ENCODE data around the gene PTPRS.
"Not testable (repeated sequence)": the region's sequence is repeated elsewhere in the genome, so short reads cannot be mapped to it uniquely, and the experiment has no call there.

The PTPRS gene

DNA sequence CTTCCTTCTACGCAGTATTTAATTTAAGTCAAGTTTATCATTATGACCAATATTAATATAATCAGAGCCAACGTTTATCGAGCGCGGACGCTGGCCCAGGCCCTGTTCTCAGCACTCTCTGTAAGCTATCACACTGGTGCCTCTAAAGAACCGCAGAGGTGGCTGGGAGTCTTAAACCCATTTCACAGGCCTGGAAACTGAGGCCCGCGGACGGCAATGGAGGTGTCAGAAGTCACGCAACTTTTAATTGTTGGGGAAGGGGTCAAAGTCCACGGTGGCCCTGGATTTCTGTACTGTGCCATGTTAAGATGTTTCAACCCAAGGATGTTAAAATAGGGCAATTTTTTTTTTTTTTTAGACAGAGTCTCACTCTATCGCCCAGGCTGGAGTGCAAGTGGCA lies 8.8 kb downstream of the PTPRS start:
- no peak for DNase-seq

DNA sequence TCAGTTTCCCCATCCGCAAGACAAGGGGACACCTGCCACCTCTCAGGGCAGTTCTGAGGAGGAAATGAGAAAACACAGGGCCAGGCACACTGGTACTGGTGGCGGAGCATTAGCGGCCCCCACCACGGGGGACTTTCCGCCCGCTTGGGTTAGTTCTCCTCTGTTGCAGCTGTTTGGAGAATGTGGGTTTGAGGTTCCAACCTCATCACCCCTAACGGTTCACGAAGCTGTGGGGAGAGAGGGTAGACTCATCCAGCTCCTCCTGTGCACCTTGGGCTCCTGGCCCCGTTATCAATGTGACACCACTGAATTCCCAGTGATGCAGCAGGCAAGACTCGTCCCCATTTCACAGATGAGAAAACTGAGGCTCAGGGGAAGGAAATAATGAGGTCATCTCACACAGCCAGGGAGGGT lies 10.3 kb downstream of the PTPRS start:
- DNase-seq, result no peak

DNA sequence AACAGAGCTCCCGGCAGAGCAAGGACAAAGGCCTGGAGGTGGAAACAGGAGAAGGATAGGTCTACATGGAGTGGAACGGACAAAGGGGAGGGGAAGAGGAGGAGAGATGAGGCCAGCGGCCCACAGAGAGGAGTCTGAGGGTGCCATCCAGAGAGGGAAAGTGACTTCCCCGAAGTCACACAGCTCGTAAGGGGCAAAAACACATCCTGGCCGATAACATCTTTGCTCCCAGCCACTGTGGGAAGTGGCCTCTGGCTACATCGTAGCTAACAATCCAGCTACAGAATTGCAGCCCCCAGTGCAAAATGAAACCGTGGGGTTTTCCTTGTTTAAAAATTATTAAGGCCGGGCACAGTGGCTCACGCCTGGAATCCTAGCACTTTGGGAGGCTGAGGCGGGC lies 11.5 kb downstream of the PTPRS start:
- DNase-seq, result no peak

DNA sequence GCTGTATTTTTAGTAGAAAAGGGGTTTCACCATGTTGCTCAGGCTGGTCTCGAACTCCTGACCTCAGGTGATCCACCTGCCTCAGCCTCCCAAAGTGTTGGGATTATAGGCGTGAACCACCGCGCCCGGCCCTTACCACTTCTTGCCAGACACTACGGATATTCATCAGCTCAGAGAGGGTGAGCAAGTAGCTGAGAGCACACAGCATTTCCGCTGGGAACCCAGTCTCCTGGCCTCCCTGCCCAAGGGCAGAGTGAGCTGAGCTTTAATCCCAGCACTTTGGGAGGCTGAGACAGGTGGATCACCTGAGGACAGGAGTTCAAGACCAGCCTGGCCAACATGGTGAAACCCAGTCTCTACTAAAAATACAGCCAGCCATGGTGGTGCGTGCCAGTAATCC lies 12.2 kb downstream of the PTPRS start:
- not testable (repeated sequence) for DNase-seq

DNA sequence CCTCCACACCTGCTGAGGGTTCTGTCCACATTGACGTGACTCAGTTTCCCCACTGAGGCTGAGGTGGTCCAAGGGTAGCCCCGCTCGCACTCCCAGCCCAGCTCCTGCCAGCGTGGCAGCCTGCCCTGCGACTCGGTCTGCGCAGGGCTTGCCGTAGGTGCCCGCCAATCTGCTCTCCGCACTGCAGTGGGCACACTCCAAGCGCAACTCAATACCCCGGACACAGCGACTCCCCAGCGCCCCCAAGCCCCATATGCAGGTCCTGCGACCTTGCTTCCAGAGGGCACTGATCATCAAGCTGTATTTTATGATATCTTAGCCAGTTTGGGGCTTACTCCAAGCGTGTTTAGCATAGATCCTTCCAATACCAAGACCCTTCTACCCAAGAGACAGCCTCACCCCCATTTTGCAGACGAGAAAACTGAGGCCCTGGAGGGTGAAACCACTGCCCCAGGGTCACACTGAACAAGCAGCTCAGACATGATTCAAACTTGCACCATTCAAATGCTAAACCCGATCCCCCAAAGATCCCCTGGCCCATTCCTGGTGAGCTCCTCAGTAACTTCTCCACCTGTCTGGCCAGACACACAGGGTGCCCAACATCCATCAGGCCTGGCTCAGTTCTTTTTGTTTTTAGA lies 13.5 kb downstream of the PTPRS start:
- DNase-seq, result no peak

DNA sequence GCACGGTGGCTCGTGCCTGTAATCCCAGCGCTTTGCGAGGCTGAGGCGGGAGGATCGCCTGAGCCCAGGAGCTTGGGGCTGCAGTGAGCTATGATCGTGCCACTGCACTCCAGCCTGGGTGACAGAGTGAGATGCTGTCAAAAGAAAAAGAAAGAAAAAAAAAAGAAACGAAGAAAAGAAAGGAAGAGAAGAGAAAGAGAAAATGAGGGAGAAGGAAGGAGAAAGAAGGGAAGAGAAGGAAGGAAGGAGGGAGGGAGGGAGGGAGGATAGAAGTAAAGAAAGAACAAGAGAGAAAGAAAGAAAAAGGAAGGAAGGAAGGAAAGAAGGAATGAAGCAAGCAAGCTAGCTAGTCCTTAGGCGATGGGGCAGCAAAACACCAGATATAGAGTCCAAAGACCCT lies 14.1 kb downstream of the PTPRS start:
- no peak for DNase-seq

DNA sequence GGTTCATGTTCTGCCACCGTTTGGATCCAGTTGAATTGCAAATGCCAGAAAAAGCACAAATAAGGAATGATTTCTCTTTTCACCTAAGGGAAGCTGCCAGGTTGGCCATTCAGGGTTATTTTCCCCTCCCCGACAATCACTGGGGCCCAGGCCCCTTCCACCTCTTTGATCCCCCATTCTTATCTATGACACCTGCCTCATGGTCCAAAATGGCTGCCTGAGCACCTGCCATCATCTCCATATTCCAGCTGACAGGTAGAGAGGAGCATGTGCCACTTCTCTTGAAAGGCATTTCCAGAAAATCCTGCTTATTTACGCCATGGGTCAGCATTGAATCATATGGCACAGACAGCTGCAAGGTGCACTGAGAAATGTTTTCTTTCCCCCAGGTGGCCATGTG lies 15.7 kb downstream of the PTPRS start:
- no peak for DNase-seq

DNA sequence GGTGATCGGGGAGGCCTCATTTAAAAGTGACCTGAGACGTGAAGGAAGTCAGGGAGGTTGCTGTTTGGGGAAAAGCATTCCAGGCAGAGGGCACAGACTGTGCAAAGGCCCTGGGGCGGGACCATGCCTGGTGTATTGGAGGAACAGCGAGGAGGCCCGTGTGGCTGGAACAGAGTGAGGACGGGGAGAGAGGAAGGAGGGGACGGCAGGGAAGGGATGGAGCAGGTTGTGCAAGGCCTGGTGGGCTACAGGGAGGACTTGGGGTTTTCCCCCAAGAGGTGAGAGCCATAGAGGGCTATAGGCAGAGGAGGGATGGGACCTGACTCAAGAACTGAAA lies 17.2 kb downstream of the PTPRS start:
- no peak for DNase-seq

DNA sequence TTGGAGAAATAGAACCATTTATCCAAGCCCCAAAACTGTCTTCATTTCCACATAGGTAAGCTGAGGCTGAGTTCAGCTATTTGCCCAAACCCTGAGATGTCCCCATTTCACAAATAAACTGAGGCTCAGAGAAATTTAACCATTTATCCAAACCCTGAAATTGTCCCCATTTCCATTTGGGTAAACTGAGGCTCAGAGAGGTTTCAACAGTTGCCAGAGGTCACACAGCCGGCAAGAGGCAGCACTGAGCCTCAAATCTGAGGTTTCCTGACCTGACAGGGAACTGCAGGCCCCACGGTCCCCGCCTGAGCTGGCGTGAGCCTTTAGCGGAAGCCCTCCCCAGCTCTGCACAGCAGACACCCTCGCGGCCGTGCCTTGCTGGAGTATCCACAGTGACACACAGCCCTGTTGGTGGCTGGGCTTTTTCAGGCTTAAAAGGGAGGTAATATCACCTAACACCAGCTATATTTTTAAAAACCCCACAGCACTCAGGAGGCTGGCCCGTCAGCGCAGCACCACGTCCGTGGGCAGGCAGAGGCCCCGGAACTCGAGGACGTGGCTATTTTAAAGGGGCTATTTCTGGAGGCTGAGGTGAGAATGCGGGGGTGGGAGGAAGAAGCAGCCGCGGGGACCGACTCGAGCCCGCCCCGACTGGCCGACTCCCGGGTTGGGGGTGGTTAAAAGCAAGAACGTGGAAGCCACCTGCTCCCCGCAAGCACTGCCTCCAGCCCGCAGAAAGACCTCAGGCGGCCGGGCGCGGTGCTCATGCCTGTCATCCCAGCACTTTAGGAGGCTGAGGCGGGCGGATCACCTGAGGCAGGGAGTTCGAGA lies 18.5 kb downstream of the PTPRS start:
- DNase-seq, result no peak

DNA sequence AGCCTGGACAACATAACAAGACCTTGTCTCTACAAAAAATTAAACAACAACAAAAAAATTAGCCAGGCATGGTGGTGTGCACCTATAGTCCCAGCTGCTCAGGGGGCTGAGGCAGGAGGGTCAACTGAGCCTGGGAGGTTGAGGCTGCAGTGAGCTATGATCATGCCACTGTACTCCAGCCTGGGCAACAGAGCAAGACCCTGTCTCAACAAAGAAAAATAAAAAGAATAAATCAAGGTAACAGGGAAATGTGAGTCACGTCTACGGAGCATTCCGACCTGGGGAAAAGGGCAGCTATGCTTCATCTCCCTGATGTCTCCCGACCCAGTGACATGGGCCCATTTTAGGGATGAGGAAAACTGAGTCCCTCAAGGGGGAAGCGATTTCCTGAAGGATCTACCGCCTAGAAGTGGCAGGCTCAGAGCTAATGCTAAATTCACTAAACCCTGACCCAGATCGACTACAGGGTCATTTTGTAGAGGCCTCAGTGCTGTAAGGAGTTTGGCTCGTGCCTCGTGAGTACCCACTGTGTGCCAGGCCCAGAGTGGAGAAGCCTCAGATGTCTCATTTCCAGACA lies 19.5 kb downstream of the PTPRS start:
- no peak for DNase-seq

DNA sequence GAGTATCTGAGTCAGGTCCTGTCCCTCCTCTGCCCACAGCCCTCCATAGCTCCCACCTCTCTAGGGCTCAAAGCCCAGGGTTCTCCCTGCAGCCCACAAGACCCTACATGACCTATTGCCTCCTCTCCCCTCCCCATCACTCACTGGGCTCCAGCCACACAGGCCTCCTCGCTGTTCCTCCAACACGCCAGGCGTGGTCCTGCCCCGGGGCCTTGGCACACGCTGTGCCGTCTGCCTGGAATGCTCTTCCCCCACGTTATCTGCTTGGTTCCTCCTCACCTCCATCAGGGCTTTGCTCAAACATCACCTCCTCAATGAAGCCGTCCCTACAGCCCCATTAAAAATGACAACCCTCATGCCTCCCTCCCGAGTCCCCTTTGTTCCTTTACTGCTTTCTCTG lies 21.1 kb downstream of the PTPRS start:
- no peak for DNase-seq

DNA sequence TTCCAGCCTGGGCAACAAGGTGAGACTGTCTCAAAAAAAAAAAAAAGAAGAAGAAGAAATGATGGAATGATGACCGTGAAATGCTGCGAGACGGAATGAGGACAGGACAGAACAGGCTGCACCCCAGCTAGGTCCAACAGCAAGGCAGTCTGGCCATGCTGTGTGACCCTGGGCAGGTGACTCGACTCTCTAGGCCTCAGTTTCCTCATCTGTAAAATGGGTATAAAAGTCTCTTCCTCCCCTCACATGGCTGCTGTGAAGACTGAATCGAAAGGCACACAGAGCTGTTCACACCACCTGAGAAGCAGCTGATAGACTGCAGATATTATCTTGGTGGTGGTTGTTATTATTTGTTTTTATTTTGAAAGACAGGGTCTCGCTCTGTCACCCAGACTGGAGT lies 22.3 kb downstream of the PTPRS start:
- DNase-seq, result no peak

DNA sequence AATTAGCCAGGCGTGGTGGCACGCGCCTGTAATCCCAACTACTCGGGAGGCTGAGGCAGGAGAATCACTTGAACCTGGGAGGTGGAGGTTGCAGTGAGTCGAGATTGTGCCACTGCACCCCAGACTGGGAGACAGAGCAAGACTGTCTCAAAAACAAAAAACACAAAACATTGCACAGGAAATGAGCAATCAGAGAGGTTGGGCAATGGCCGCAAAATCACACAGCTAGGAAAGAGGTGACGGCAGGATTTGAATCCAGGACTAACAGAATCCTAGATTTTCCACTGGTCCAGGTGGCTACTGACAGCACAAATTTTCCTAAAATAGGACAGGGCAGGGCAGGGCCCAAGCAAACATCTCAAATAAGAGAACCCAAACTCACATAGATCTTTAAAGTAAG lies 23.3 kb downstream of the PTPRS start:
- no peak for DNase-seq

DNA sequence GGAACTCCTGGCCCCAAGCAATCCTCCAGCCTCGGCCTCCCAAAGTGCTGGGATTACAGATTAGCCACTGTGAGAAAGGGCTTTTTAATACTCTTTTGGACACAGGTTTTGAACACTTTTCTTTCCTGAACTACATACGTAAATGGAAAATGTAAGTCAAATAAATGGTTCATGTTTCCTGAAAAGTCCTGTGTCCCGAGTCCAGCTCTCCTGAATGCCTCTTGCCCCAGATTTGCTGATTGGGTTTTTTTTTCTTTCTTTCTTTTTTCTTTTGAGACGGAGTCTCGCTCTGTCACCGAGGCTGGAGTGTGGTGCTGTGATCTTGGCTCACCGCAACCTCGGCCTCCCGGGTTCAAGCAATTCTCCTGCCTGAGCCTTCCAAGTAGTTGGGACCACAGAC lies 24.5 kb downstream of the PTPRS start:
- no peak for DNase-seq

DNA sequence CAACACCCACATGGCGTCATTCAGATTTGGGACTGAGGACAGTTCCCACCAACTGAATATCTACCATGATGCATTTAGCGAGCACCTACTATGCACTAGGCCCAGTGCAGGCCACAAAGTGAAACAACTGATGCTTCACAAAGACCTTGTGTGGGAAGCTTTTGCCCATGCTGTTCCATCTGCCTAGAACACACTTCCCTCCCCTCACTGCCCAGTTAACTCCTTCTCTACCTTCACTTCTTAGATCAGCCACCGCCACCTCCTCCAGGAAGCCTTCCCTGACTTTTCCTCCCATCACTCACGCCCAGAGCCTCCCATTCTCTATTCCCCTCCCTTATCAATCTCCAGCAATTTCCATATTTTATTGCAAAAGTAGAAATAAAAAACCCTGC lies 25.7 kb downstream of the PTPRS start:
- DNase-seq, result no peak

DNA sequence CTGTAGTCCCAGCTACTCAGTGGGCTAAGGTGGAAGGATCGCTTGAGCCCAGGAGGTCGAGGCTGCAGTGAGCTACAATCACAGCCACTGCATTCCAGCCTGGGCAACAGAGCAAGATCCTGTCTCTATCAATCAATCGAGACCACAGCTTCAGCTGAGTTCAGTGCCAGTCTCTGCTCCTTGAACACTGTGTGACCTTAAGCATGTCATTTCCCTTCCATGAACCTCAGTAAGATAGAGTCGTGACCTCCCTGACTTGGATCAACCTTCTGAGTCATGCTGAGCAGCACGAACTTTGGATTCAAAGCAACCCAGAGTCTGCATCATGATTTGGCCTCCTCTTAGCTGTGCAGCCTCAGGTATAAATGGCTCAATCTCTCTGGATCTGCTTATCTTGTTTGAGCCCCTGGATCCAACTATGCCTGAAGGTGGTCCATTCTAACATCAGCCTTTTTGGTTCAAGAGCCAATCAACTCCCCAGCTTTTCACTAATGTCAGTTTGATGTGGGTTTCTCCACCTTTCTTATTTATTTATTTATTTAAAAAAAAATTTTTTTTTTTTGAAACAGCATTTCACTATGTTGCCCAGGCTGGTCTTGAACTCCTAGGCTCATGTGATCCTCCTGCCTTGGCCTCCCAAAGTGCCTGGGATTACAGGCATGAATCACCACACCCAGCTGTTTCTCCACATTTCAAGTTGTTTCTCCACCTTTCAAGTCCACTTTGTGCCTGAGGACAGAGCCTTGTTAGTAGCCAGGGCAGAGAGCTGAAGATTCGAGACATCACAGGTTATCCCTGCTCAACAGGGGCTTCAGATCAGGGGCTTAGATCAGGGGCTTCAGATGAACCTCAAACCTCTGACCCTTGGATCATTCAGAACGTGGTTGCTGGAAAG lies 26.4 kb downstream of the PTPRS start:
- DNase-seq, result no peak

DNA sequence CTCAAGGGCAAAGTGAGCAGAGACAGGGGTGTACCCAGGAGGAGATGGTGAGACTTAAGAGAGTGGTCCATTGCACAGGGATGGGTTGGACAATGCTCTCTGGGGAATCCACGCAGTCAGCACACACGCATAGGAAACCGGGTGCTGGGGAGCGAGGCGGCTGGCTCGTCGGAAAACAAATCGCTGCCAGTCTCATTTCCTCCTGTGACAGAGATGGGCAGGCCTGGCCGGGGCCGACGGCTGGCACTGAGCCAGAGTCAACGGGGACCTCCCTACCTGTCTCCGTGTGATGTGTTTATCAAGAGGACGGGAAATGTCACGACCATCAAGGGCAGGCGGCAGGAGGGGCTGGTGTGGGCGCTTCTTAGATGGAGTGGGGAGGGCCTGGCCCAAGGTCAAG lies 27.3 kb downstream of the PTPRS start:
- no peak for DNase-seq

DNA sequence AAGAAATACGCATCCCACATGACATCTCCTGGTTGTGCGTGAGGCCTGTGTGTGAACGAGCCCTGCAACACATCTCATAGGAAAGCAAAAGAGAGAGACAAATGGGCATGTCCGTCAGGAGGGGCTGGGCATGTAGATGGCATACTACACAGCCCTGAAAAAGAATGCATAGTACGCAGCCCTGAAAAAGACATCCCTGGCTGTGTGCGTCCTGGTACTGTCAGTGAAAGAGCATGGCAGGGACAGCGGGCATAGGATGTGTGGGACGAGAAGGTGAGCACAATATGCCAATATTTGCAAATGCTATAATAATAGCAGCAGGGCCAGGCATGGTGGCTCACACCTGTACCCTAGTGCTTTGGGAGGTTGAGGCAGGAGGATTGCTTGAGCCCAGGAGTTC lies 28.6 kb downstream of the PTPRS start:
- no peak for DNase-seq

DNA sequence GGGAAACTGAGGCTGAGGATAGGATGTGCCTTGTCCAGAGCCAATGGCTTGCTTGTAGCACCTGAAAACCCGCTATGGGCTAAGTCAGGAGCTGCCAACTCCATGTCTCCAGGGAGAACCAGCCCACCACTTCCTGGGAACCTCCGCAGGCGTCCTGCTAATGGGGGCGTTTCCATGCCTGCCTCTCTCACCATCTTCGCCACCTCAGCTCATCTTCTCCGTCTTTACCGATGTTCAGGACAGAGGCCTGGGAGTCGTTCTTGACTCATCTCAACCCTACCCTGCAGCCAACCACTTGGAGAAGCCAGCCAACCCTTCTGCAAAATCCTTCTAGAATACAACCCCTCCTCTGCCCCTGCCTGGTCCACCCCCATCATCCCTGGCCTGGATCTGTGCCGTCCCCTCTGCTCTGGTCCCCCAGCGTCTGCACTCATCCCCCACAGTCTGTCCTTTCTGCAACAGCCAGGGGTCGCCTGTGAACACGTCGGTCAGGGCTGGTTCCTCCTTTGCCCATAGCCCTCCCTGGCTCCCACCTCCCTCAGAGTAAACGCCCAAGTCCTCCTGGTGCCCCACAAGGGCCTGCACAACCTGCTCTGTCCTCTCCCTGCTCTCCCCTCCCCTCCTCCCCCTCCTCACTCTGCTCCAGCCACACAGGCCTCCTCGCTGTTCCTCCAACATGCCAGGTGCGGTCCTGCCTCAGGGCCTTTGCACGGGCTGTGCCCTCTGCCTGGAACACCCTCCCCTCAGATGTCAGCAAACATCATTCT lies 31.0 kb downstream of the PTPRS start:
- no peak for DNase-seq

DNA sequence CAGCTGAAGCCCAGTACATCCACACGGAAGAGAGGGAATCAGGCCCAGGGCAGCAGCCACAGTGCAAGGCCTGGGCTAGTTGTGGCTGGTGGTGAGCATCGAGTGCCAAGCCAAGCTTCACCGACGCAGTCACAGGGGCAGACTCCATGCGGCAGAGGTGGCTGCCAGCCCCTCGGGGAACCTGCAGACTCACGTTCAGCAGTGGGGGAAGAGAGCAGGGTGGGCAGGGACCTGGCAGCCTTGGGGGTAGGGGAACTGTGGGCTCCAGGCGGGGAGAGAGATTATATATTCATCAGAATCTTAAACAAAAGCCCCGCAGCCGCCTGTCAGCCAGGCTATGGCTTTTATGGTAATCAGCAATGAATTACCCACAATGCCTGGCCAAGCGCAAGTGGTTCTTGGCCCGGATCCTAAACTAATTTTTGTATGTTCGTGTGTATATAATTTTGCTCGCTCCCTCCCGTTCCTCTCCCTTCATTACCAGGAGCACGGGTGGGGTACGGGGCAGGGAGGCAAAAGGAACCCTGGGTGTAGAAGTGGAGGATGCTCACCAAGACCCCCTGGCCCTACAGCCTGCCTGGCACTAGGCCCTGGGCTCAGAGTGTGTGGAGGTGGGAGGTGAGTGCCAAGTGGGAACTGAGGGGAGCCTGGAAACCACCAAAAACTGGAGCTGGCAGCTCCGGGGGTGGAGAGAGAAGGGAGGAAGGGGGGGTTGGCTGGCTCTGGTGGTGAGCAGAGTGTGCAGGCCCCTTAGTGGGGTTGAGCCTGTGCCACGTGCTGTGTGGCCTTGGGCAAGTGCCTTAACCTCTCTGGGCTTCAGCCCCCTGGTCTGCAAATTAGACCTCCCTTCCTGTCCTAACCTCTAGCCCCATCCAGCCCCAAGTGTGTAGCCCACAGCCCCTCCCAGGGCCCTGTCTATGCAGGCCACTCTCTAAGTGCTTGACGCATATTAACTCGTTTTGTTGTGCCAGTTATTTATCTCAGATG lies 31.9 kb downstream of the PTPRS start:
- no peak for DNase-seq

DNA sequence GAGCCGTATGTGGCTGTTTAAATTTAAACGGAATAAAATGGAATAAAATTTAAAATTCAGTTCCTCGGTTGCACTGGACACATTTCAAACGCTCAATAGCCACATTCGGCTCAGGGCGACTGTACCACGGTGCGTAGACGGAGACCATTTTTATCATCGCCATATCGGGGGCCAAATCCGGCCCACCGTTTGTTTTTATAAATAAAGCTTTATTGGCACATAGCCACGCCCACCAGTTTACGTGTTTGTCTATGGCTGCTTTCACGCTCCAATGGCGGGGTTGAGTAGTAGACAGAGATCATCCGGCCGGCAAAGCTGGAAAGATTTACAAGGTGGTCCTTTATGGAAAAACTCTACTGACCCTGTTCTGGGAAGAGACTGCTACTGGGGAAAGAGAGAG lies 33.0 kb downstream of the PTPRS start:
- no peak for DNase-seq

DNA sequence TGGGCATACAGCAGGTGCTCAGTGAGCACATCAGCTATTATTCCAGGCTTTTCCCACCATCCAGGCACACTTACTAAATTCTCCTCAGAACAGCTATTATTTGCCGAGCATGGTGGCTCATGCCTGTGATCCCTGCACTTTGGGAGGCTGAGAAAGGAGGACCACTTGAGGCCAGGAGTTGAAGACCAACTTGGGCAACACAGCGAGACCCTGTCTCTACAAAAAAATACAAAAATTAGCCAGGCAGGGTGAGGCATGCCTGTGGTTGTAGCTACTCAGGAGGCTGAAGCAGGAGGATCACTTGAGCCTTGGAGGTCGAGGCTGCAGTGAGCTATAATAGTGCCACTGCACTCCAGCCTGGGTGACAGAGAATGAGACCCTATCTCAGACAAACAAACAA lies 35.4 kb downstream of the PTPRS start:
- no peak for DNase-seq

Measured in NCI-H187 (cell line).